ENCODE data around the gene KCNH1. TPM values are rescaled to one million over a fixed set of nuclear protein-coding genes. Genes with fewer than 3 reads are reported as not detected.

KCNH1 gene
- polyA plus RNA-seq, 1 of the 3 experiments (the other 2 are of a cell fraction) = 0.08 TPM

- no peaks in the 10 kb centered on the region for H3K4me1 ChIP-seq (ENCODE audit: control insufficient read depth in 1 of 2, insufficient read depth in 2 of 2, low read depth in 1 of 2, low read length in 1 of 2)
- no peaks in the 10 kb centered on the region for H3K9me3 ChIP-seq
- no peak overlapping the region for H3K4me3 ChIP-seq (ENCODE audit: low read depth in 2 of 2, low read length in 1 of 2)
- H3K4me2 ChIP-seq = no peak overlapping the region
- H3K9me2 ChIP-seq = no peaks in the 10 kb centered on the region
- ChIA-PET POLR2A (no interaction called here), CTCF (no interaction called here)
- H3K36me3 ChIP-seq (replicated peaks in 1 of 2; ENCODE audit: control insufficient read depth in 1 of 2, insufficient read depth in 2 of 2, low read length in 1 of 2) = no peaks in the 10 kb centered on the region
- TF ChIP-seq TCF12 (IDR thresholded peaks at IDR 0.05) (no peak), USF1 (IDR thresholded peaks at IDR 0.05; ENCODE audit: borderline replicate concordance, low read depth) (no peak), NRF1 (IDR thresholded peaks at IDR 0.05; ENCODE audit: low read depth, low read length) (no peak), CHD2 (IDR thresholded peaks at IDR 0.05; ENCODE audit: low read length, partially characterized antibody) (no peak), RXRA (IDR thresholded peaks at IDR 0.05; ENCODE audit: borderline replicate concordance, low read depth) (no peak), YY1 (IDR thresholded peaks at IDR 0.05; ENCODE audit: low read depth) (no peak), RAD21 (IDR thresholded peaks at IDR 0.05; ENCODE audit: low read length) (no peak)
- TF ChIP-seq, protein P1, sequence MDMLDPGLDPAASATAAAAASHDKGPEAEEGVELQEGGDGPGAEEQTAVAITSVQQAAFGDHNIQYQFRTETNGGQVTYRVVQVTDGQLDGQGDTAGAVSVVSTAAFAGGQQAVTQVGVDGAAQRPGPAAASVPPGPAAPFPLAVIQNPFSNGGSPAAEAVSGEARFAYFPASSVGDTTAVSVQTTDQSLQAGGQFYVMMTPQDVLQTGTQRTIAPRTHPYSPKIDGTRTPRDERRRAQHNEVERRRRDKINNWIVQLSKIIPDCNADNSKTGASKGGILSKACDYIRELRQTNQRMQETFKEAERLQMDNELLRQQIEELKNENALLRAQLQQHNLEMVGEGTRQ (IDR thresholded peaks at IDR 0.05; ENCODE audit: borderline replicate concordance, low read depth, low read length) = no peak
- TF ChIP-seq, protein P2, sequence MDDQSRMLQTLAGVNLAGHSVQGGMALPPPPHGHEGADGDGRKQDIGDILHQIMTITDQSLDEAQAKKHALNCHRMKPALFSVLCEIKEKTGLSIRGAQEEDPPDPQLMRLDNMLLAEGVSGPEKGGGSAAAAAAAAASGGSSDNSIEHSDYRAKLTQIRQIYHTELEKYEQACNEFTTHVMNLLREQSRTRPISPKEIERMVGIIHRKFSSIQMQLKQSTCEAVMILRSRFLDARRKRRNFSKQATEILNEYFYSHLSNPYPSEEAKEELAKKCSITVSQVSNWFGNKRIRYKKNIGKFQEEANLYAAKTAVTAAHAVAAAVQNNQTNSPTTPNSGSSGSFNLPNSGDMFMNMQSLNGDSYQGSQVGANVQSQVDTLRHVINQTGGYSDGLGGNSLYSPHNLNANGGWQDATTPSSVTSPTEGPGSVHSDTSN (IDR thresholded peaks at IDR 0.05) = no peak
- TF ChIP-seq, protein P3, sequence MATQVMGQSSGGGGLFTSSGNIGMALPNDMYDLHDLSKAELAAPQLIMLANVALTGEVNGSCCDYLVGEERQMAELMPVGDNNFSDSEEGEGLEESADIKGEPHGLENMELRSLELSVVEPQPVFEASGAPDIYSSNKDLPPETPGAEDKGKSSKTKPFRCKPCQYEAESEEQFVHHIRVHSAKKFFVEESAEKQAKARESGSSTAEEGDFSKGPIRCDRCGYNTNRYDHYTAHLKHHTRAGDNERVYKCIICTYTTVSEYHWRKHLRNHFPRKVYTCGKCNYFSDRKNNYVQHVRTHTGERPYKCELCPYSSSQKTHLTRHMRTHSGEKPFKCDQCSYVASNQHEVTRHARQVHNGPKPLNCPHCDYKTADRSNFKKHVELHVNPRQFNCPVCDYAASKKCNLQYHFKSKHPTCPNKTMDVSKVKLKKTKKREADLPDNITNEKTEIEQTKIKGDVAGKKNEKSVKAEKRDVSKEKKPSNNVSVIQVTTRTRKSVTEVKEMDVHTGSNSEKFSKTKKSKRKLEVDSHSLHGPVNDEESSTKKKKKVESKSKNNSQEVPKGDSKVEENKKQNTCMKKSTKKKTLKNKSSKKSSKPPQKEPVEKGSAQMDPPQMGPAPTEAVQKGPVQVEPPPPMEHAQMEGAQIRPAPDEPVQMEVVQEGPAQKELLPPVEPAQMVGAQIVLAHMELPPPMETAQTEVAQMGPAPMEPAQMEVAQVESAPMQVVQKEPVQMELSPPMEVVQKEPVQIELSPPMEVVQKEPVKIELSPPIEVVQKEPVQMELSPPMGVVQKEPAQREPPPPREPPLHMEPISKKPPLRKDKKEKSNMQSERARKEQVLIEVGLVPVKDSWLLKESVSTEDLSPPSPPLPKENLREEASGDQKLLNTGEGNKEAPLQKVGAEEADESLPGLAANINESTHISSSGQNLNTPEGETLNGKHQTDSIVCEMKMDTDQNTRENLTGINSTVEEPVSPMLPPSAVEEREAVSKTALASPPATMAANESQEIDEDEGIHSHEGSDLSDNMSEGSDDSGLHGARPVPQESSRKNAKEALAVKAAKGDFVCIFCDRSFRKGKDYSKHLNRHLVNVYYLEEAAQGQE (IDR thresholded peaks at IDR 0.05; ENCODE audit: low read depth, low read length) = no peak
- no peaks in the 10 kb centered on the region for H3F3A ChIP-seq (replicated peaks; ENCODE audit: insufficient read depth)
- H3K79me2 ChIP-seq (ENCODE audit: insufficient read depth) = no peaks in the 10 kb centered on the region
- no peak overlapping the region for H3K27ac ChIP-seq (ENCODE audit: low read depth in 2 of 2, low read length in 1 of 2)
- no peaks in the 10 kb centered on the region for H4K20me1 ChIP-seq (ENCODE audit: insufficient read depth)
- no peaks in the 10 kb centered on the region for H3K27me3 ChIP-seq (ENCODE audit: insufficient read depth)
- no peak for DNase-seq
- H2AFZ ChIP-seq (ENCODE audit: low read depth) = no peak overlapping the region
- H3K9ac ChIP-seq = no peak overlapping the region
- 38% methylated on average over 2 of the region's 2 CpGs for WGBS (ENCODE audit: low lambda C conversion rate)
These were observed 360.5 kb downstream of the KCNH1 start for GRCh38 chr1:210773450-210773849.

- ChIA-PET POLR2A (no interaction called here), CTCF (interaction anchor here (0.9 to 1.3 kb wide), 2 partner anchors 9 to 363 kb away, joined by 3 to 4 read pairs; partner anchors contain the start of gene KCNH1)
- TF ChIP-seq CHD2 (IDR thresholded peaks at IDR 0.05; ENCODE audit: low read length, partially characterized antibody) (no peak), MXI1 (IDR thresholded peaks at IDR 0.05; ENCODE audit: low read depth, low read length) (no peak), YY1 (IDR thresholded peaks at IDR 0.05; ENCODE audit: low read depth) (no peak), SMC3 (IDR thresholded peaks at IDR 0.05; ENCODE audit: low read depth, low read length) (no peak), GABPA (IDR thresholded peaks at IDR 0.05; ENCODE audit: low read depth) (no peak), JUND (IDR thresholded peaks at IDR 0.05) (no peak), NFIC (IDR thresholded peaks at IDR 0.05; ENCODE audit: borderline replicate concordance) (no peak), FOXM1 (IDR thresholded peaks at IDR 0.05; ENCODE audit: low read depth) (no peak)
- TF ChIP-seq, protein P4, sequence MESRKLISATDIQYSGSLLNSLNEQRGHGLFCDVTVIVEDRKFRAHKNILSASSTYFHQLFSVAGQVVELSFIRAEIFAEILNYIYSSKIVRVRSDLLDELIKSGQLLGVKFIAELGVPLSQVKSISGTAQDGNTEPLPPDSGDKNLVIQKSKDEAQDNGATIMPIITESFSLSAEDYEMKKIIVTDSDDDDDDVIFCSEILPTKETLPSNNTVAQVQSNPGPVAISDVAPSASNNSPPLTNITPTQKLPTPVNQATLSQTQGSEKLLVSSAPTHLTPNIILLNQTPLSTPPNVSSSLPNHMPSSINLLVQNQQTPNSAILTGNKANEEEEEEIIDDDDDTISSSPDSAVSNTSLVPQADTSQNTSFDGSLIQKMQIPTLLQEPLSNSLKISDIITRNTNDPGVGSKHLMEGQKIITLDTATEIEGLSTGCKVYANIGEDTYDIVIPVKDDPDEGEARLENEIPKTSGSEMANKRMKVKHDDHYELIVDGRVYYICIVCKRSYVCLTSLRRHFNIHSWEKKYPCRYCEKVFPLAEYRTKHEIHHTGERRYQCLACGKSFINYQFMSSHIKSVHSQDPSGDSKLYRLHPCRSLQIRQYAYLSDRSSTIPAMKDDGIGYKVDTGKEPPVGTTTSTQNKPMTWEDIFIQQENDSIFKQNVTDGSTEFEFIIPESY (IDR thresholded peaks at IDR 0.05; ENCODE audit: borderline replicate concordance, low read depth) = no peak
- H3K9ac ChIP-seq = no peak overlapping the region
- no peaks in the 10 kb centered on the region for H3K27me3 ChIP-seq (ENCODE audit: insufficient read depth)
- no peaks in the 10 kb centered on the region for H3K79me2 ChIP-seq (ENCODE audit: insufficient read depth)
- H3K9me2 ChIP-seq = no peaks in the 10 kb centered on the region
- no peaks in the 10 kb centered on the region for H3F3A ChIP-seq (replicated peaks; ENCODE audit: insufficient read depth)
- no peaks in the 10 kb centered on the region for H4K20me1 ChIP-seq (ENCODE audit: insufficient read depth)
- WGBS (ENCODE audit: low lambda C conversion rate) = 71% methylated on average over 5 of the region's 5 CpGs
- H3K27ac ChIP-seq (ENCODE audit: low read depth in 2 of 2, low read length in 1 of 2) = no peak overlapping the region
- no peak overlapping the region for H3K4me2 ChIP-seq
- H3K4me1 ChIP-seq (ENCODE audit: control insufficient read depth in 1 of 2, insufficient read depth in 2 of 2, low read depth in 1 of 2, low read length in 1 of 2) = no peaks in the 10 kb centered on the region
- no peak for DNase-seq
- H2AFZ ChIP-seq (ENCODE audit: low read depth) = no peak overlapping the region
- H3K36me3 ChIP-seq (replicated peaks in 1 of 2; ENCODE audit: control insufficient read depth in 1 of 2, insufficient read depth in 2 of 2, low read length in 1 of 2) = no peaks in the 10 kb centered on the region
- no peaks in the 10 kb centered on the region for H3K9me3 ChIP-seq
- no peak overlapping the region for H3K4me3 ChIP-seq (ENCODE audit: low read depth in 2 of 2, low read length in 1 of 2)
These were observed 362.8 kb downstream of the KCNH1 start for GRCh38 chr1:210771131-210771530.
